Adipose tissue (tissue), 3 donors: ENCODE measurements around the gene TRAT1. TPM values are rescaled to one million over a fixed set of nuclear protein-coding genes. Genes with fewer than 3 reads are reported as not detected.
"Not testable (repeated sequence)": the region's sequence is repeated elsewhere in the genome, so short reads cannot be mapped to it uniquely, and the experiment has no call there.

Source experiments
- H3K27ac ChIP-seq: one replicate; pipeline ENCODE4 v1.5.1; 2013; ENCODE audit warnings: low read depth, low read length
- whole genome bisulfite sequencing, 3 donors: extraction: QIAGEN DNeasy Blood & Tissue Kit; methylation state at CpG; one replicate each; pipeline ENCODE4 v1.1.7; 2013; 5-methylcytosine and 5-hydroxymethylcytosine counted together
- polyA plus RNA-seq, 3 donors: library from polyadenylated mRNA; stranded (reverse); fragments of 200-250 nt; gene quantifications; one replicate each; pipeline ENCODE4 v1.2.3, GENCODE V29; 2013
- donor health status: healthy with polysubstance abuse.
- donor health status: Bipolar disorder and iron deficiency.
- donor health status: healthy.

The TRAT1 gene
- polyA plus RNA-seq, result under 1 TPM in 2 of 3 donors, not detected in 1; 0.13 to 0.20 TPM

DNA sequence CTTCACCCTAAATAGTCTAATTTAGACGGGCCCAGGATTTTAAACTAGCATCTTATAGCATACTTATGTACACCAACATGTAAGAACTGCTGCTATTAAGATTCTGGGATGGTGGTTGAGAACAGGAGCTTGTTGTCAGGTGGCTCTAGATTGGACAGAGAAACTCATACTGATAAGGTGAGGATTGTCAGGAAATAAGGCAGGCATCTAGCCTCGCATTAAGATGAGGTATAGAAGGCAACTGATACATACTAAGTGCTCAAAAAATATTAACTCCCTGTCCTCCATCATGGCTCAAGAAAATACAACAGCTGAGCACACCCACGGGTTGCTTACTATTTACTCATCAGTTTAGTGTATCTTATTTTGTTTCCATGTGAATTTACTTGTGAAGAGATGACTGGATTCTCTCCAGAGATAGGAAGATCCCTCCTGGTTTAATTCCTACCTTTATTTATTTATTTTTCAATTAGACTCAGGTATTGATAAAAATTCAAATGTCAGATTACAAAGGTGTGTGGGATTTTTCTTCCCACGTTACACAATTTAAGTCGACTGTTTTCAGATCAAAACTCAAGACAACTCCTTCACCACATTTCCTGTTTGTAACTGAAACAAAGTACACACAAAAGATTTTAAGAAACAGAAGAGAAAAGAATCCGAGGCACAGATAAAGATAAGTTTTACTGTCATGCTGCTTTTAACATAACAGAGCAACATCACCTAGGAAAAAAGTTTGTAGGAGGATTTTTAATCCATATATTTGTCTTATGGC, at the start of gene TRAT1:
Gene TRAT1 (plus strand): TSS at position 664 of the 775 bp plus-strand sequence. CDS start 142 bp downstream, outside the sequence.
- no peak within 1 kb of the TSS for H3K27ac ChIP-seq
- 52 to 56% (median 52%) methylated on average over 6 of the region's 6 CpGs for WGBS, 3 donors

DNA sequence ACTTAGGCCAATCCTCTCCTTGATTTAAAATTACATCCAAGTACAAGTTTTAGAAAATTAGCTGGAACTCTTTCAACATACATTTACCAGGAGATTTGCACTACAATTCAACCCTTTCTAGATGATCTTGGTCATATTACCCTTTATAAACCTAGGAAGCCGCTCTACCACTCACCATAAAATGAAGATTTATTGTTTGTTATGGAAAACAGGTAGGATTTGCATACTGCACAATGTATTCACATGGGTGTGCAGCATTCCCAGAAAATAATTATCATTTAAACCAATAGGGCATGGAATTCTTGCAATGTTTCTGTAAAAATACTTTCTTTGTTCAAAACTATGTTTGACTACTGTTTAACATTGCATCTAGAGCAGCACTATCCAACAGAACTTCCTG, 46.9 kb upstream of the TRAT1 start:
- H3K27ac ChIP-seq, result no peak overlapping the region
- 58 to 80% (median 78%) methylated on average over 1 of the region's 1 CpG for WGBS, 3 donors

GRCh38 chr3:108779496-108779895, 43.1 kb upstream of the TRAT1 start:
- WGBS, 3 donors, result 89 to 90% (median 89%) methylated on average over 3 of the region's 3 CpGs
- H3K27ac ChIP-seq, result no peak overlapping the region

DNA sequence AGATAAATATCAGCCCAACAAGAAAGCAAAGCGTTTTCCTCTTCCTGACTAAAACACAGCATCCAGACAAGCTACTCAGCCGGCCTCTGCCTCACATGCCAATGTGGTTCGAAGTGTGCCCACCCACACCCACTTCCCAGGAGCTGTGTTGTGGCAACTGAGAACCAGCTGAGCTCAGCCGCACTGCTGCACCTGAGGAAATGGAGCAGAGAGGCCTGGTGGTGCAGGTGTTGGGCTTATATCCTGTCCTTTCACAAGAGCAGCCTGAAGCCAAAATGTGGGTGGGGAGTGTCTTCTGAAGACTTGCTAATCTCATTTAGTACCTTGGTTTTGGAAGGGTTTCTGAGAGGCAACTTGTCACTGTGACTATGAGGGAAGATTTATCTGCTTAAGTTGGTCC, 42.4 kb upstream of the TRAT1 start:
- WGBS, 3 donors, result 78 to 86% (median 82%) methylated on average over 4 of the region's 4 CpGs
- no peak overlapping the region for H3K27ac ChIP-seq

DNA sequence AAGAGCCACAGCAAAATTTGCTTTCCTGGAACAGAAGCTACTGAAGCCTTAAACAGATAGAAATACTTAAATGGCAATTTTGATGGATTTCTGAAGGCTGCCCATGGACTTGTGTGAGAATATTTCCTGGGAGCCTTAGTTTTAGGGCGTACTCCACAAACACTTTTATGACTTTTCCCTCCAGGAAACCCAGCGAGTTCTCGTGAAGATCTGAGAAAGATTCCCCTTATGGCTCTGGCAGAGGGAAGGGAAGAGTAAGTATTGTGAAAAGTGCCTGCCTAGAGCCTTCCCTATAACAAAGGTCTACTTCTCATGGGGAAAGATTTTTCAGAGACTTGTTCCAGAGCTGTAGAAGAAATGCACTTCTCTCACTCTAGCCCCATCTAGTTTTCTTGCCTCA, 31.1 kb upstream of the TRAT1 start:
- H3K27ac ChIP-seq, result no peak overlapping the region
- WGBS, 3 donors, result 41 to 50% (median 50%) methylated on average over 3 of the region's 3 CpGs

- no peak overlapping the region for H3K27ac ChIP-seq
- WGBS, 3 donors, result 80 to 97% (median 91%) methylated on average over 2 of the region's 2 CpGs
Measured at GRCh38 chr3:108804437-108804836, 18.1 kb upstream of the TRAT1 start.

DNA sequence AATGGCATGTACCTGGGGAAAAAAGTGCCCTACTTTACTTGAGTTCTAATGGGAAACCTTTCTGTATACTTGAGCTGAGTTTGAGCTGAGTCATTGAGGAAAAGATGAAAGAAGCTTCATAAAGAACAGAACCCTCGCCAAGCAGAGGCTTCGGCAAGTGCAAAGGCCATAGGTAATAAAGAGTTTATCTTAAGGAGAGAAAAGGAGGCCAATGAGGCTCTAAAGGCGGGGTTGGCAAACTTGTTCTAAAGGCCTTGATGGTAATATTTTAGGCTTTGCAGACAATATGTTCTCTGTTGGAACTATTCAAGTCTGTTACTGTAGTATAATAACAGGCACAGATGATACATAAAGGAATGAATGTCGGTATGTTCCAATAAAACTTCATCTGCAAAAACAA, 17.6 kb upstream of the TRAT1 start:
- no peak overlapping the region for H3K27ac ChIP-seq
- WGBS, 3 donors, result 78 to 89% (median 83%) methylated on average over 4 of the region's 4 CpGs

GRCh38 chr3:108806316-108806715, 16.3 kb upstream of the TRAT1 start:
- 63 to 77% (median 69%) methylated on average over 4 of the region's 4 CpGs for WGBS, 3 donors

GRCh38 chr3:108818404-108818803, 4.2 kb upstream of the TRAT1 start:
- WGBS, 3 donors, result 15 to 27% (median 22%) methylated on average over 2 of the region's 2 CpGs
- no peak overlapping the region for H3K27ac ChIP-seq

More at GRCh38 chr3:108806316-108806715, 16.3 kb upstream of the TRAT1 start:
- H3K27ac ChIP-seq, result no peak overlapping the region

- 81 to 92% (median 82%) methylated on average over 1 of the region's 1 CpG for WGBS, 3 donors
- H3K27ac ChIP-seq, result no peak overlapping the region
Measured at GRCh38 chr3:108820586-108820985, 2.0 kb upstream of the TRAT1 start.

DNA sequence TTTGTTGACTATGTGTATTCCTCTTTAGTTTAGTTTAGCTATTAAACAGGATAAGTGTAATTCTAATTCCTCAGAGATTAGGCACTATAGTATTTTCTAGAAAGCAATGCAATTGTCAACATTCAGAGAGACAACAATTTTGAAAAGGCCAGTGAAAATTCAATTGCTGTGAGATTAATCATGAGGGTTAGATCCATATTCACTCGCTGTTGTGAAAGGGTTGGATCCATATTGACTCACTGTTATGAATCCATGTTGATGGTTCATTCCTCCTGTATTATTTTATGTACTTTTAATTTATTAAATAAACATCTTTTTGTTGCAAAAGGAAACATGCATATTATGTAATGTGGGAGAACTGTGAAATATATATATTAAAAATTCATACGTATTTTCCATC, 641 bp downstream of the TRAT1 start:
- no peak overlapping the region for H3K27ac ChIP-seq

GRCh38 chr3:108823803-108824202, 1.2 kb downstream of the TRAT1 start:
- WGBS, 3 donors, result 86 to 91% (median 86%) methylated on average over 10 of the region's 10 CpGs
- H3K27ac ChIP-seq, result not testable (repeated sequence)

More for the DNA sequence above, 641 bp downstream of the TRAT1 start:
- 81 to 87% (median 87%) methylated on average over 2 of the region's 2 CpGs for WGBS, 3 donors

- 67 to 78% (median 71%) methylated on average over 6 of the region's 6 CpGs for WGBS, 3 donors
- H3K27ac ChIP-seq, result no peak overlapping the region
Measured at GRCh38 chr3:108826309-108827187, 4.0 kb downstream of the TRAT1 start.

DNA sequence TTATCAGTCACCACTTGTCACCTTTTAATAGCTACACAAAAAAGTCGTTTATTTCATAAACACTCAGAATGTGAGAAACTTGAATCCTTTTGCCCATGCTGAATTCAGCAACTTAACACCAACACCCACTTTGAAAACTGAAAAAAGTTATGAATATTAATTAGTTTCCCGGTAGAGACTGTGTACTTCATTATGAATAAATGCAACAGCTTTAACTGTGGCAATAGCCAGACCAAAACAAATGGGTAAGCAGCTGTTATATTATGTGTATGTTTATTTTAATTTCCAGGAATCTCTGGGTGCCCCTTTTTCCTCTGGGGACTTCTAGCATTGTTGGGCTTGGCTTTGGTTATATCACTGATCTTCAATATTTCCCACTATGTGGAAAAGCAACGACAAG, 7.8 kb downstream of the TRAT1 start:
- H3K27ac ChIP-seq, result no peak overlapping the region
- WGBS, 3 donors, result 65 to 68% (median 67%) methylated on average over 3 of the region's 3 CpGs

- no peak overlapping the region for H3K27ac ChIP-seq
- 68 to 83% (median 72%) methylated on average over 4 of the region's 4 CpGs for WGBS, 3 donors
Measured at GRCh38 chr3:108830991-108831614, 8.5 kb downstream of the TRAT1 start.

DNA sequence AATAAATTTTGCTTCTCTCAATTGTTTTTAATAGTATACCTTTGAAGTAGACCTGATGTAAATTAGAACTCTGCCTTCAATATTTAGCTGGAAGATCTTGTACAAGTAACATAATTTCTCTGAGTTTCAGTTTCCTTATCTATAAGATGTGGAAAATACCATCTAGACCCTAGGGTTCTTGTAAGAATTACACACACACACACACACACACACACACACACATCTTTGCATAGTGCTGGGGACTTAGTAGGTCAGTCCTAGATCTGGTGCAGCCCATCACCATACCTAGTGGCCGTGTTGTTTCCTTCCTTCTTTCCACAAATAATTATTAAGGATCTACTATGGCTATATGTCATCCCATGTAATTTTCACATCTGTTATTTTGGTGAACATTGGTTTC, 11.0 kb downstream of the TRAT1 start:
- WGBS, 3 donors, result 51 to 80% (median 68%) methylated on average over 1 of the region's 1 CpG

DNA sequence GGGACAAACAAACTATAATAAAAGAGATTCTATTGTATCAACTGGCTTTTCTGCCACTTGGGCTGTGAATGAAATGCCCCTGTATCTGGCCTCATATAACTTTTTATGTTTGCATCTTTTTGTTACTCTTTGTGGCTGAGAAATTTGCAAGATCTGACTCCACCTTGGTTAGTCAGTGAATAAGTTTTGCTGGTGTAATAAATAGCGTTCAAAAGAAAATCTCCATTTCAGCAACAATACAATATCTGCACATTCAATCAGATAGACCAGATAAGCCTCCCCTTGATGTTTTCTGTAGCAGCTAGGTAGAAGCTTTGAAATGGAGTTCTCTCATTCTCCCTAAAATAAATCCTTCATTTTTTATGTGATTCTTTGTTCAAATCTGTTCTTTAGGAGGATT, 12.0 kb downstream of the TRAT1 start:
- 78 to 92% (median 85%) methylated on average over 1 of the region's 1 CpG for WGBS, 3 donors
- H3K27ac ChIP-seq, result no peak overlapping the region

More for the DNA sequence above, 11.0 kb downstream of the TRAT1 start:
- H3K27ac ChIP-seq, result no peak overlapping the region

DNA sequence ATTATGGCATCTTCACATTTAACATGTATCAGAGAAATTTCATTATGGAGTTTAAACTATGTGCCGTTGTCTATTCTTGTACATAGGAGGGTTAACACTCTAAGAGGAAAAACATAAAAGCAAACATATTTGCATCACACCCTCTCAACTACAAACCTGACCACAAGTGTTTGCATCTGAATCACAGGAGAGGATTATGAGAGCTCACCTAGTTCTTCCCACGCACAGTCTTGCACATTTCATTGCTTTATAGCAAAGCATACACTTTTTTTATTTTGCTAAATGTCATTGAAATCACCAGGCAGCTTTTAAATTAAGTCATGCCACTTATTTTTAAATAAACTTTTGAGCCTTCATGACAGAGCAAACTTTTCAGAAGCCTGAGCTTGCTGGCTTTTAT, 12.5 kb downstream of the TRAT1 start:
- 70 to 77% (median 72%) methylated on average over 2 of the region's 2 CpGs for WGBS, 3 donors
- H3K27ac ChIP-seq, result no peak overlapping the region

DNA sequence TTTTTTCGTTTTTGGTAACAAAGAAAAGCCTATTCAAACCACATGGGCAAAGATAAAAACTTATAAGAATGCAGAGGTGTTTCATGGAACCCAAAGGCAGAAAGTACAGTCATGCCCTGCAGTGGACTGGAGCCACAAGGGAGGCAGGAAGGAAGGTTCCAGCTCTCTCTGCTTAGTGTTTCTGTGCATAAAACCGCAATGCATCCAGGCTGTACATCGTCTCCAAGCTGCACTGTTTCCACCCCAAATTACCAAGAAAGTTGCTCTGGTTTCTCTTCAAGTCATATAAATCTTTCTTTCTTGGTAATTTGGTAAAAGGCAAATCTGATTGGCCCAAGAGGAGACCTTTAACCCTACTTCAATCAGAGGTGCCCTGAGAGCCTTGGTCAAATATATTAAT, 15.8 kb downstream of the TRAT1 start:
- 54 to 62% (median 58%) methylated on average over 3 of the region's 3 CpGs for whole genome bisulfite sequencing, 3 donors
- no peak overlapping the region for H3K27ac ChIP-seq
